ENCODE results near the gene SMOC2.
"Not testable (repeated sequence)": the region's sequence is repeated elsewhere in the genome, so short reads cannot be mapped to it uniquely, and the experiment has no call there.

SMOC2 gene

DNA sequence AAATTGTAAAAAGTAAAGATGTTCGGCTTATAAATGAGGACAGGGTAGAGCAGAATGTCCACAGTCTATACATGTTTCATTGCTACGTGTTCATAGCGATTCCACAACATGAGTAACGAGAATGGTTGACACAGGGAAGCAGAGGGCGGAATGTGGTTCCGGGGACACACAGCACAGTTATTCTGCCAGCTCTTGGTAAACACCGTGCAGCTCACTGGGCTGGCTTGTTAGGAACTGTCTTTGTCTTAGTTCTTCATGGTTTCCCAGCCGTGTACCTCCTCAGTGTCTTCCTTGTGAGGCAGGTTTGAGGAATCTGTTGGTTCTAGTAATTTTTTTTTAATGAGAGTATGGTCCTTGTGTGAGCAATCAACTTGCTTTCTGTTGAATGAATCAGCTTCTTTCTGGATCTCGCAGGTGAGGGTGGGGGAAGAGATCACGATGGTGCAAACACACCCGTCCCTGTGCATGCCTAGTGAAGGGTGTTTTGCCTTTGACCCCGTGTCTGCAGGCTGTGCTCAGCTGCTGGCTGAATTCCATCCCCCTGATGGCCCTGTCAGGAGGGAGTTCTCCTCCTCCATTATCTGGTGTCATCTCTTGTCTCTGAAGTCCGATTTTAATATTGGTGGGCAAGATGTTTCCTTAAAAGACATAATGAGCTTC, 168.2 kb downstream of the SMOC2 start:
- no peak for DNase-seq

DNA sequence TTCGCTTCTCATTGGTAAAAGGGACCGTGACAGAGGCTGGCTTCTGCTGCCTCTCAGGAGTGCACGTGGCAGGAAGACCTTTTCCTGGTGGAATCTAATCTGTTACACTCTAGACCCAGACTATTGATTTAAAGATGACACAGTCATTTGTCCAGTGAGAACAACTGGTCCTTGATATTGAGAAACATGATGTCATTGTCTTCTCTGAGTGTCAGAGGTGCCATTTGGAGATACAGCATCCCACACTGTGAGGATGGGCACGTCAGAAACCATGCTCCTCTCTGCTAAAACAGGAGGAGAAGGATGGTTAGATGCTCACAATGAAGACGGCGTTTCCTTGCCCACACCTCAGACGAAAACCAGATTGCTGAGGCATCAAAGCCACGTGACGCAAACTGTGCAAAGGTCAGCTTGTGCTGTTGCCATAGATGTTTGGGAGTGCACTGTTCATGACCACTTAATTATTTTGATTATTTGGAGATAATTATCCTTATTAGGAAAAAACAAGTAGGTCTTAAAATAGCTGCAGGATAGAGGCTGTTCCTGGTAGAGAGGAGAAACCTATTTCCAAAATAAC, 169.0 kb downstream of the SMOC2 start:
- no peak for DNase-seq

DNA sequence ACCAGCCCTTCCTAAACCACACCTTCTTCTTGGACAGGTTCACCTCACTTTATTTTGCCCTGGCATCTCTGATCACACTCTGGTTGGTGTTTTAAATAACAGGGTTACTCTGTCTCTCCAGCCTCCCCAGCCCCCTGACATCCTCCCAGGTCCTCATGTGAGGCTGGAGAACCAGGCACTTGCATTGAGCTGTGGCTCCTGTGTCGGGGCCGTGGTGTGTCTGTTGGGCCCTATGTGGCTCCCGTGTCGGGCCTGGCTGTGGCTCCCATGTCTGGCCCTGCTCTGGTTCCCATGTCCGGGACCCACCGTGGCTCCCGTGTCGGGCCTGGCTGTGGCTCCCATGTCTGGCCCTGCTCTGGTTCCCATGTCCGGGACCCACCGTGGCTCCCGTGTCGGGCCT, 170.0 kb downstream of the SMOC2 start:
- DNase-seq = not testable (repeated sequence)

DNA sequence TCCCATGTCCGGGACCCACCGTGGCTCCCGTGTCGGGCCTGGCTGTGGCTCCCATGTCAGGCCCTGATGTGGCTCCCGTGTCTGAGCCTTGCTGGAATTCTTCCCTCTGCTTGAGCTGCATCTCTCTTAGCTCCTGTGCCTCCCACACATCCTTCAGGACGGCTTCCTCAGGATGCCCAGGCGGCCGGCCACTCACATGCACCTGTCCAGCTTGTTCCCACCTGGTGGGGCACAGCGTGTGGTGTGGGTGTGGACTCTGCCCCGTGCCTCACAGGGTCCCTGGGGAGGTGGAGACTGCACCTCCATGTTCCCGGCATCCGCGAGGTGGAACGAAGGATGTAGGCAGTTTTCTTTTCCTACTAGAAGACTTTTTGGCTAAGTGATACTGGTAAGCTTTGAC, 170.7 kb downstream of the SMOC2 start:
- DNase-seq = no peak

DNA sequence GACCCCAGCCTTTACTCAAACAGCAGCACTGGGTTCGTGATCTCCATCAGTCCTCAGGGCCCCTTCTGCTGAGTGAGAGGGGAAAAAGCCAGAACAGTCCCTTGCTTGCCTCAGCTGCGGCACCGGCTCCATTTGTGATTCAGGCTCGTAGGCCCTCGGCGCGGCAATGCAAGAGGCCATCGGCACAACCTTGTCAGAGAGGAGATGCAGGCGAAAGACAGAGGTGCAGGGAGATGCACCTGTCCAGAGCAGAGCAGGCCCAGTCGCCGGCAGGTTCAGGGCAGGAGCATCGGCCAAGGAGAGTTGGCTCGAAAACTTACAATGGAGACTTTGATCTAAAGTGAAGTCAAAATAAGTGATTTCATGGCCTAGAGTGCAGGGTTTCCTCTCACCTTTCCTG, 171.6 kb downstream of the SMOC2 start:
- no peak for DNase-seq

DNA sequence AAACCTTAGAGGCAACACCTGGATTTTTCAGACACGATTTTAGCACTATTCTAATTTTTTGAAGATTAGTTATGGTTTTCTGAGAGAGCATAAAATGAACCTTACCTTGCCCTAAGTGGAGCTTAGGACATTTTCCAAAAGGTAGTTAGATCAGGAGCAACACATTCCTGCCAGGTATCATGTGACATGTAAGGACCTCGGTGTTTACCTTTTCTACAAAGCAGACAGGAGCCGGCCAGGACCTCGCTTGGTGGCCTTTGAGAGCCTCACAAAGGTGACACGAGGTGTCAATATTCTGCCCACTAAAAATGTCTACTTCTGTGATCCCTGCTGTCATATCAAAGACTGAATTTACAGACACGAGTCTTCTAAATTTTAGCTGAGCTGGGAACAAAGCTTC, 174.9 kb downstream of the SMOC2 start:
- DNase-seq = no peak

DNA sequence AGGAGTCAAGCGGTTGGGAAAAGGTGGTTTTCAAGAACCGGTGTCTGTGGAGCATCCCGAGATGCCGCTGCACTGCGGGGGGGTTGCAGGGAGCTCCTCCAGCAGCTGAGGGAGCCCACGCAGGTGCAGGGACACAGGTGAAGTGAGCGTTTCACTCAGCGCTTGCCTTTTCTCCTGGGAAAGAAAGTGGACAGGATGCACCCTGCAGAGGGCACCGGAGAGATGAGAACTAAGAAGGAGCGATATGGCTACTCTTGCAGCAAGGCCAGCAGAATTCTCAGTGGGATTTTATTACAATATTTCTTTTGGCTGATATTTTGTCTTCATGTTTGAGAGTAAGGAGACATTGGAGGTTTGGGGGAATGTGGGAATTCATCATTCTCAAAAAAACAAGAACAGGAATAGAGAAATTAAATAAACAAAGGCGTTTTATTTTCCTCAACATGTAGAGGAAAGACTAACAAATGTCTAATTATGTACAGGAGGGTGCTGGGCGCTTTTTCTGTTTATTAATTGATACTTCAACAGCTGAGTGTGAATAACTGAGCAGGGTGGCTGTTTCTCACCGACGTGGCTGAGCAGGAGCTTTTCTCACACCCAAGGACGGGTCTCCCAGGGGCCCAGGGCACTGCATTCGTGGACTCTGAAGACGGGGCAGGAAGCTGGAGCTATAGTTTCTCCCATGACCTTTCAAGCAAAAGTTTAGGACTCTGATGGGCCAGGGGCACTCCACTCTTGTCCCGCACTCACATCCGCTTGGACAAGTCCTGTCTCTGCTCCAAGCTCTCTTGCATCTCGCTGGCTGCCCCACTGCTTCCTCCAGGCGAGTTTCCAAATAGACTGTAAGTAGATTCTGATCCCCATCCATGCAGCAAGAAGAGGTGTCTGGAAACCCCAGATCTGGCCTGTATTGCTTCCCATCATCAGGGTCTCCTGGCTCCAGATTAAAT, 176.1 kb downstream of the SMOC2 start:
- no peak for DNase-seq

DNA sequence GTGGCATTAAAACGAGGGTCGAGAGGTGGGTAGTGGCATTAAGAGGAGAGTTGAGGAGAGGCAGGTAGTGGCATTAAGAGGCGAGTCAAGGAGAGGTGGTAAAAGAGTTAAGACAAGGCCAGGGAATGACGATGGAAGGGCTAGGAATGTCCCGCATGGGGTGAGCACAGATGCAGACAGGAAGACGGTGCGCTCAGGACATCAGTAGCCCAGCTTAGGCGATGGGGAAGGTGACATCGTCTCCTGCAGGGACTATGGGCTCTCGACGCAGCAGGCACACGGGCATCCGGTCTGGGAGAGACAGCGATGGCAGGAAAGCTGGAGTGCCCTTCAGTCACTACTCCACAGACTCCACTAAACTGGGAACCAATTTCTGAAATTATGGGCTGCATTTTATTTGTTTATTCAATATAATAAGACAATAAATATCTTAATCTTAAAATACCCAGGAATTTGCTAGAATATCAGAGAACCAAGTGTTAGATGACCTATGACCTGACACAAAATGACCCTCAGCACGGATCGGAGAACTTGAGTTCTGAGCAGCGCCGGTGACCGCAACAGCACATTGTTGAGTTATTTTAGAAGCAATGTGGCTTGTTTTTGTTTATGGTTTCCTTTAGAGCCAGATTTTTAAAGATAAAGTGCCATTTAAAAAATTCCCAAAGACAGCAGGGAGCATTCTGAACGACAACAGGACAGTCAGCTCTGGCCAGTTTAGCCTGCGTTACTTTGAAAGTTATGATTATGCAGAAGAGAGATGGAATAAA, 177.7 kb downstream of the SMOC2 start:
- no peak for DNase-seq

DNA sequence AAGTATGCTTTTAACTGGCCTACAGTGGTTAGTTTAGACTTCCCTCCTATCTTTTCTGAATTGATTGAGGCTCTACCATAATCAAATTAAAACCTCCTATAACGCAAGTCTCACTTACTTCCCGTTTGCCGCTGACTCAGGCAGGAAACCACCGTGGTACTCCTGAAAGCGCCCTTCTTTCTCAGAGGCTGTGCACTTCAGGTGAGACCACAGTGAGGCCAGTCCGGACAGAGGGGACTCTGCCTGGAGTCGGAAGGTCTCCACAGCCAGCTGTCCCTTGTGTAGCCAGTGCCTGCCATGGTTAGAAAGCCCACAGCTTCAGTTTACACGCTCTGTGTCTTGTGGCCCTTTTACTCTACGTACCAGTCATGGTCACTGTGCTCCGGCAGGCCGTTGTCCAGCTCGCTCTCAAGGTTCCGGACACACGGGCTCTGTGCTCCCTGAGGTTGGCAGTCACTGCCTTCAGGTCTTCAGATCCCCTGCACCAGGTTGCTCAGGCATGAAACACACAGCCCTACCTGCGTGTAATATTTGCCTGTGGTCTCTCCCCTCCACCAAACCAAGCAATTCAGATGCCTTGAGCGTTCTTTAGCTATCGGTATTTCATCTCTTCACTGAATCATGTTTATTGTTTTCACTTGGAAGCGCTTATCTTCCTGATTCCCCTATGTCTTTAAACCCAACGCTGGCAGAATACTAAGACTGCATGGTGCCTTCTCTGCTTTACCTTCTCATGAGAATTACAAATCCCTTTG, 178.8 kb downstream of the SMOC2 start:
- DNase-seq = no peak

DNA sequence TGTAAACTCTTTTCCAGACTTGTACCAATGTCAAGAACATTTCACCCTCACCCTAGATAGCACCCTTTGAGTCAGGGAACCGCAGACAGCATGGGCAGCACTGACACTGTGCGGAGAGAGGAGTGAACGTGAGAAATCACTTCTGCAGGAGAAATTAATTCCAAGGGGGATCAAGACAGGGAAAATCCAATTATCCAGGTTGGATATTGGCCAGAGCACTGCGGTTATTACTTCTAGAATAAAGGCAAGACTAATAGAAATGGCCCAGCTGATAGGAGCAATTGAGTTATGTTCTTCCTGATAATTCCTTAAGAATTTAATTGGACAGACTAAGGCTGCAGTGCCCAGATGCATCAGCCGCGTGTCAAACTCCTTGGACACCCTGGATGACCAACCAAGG, 179.6 kb downstream of the SMOC2 start:
- DNase-seq = no peak

DNA sequence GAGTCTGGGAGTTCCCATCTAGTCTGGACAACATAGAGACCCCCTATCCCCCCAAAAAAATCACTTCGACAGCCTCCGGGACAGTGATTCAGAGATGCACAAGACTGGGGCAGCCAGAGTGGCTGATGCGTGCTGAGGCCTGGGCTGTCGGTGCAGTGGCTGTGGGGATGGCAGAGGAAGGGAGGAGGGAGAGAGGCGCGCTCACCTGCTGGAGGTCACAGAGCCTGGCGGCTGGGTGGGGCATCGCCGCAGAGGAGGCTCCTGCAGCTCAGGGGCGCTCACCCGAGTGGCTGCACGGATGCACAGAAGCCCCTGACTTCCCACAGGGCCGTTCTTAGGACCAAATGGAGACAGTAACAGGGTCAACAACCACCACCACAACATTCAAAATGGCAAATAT, 182.8 kb downstream of the SMOC2 start:
- DNase-seq = no peak

DNA sequence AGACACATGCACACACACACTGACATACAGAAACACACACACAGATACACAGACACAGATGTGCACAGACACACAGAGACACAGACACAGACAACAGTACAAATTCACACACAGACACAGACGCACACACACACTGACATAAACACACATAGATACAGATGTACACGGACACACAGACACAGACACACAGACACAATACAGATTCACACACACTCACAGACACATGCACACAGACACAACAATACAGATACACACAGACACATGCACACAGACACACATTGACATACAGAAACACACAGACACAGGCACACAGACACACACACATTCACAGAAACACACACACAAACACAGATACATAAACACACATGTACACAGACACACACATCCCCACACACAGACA, 183.6 kb downstream of the SMOC2 start:
- DNase-seq = no peak

DNA sequence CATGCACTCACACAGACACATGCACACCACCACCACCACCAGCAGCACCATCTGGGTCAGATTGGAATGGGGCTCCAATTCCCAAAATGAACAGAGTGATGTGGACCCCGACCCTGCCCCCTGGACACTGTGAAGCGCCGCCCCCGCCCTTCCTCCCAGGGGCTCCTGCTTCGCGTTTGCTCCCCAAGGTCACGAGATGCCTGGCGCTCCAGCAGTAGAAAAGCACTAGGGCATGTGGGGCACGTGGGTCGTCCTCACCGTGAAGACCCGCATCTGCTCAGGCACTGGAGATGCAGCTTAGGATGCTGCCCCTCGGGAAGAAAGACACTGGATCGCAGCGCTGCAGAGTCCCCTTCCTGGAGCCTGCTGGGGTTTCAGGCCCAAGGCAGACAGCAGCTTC, 184.0 kb downstream of the SMOC2 start:
- no peak for DNase-seq

DNA sequence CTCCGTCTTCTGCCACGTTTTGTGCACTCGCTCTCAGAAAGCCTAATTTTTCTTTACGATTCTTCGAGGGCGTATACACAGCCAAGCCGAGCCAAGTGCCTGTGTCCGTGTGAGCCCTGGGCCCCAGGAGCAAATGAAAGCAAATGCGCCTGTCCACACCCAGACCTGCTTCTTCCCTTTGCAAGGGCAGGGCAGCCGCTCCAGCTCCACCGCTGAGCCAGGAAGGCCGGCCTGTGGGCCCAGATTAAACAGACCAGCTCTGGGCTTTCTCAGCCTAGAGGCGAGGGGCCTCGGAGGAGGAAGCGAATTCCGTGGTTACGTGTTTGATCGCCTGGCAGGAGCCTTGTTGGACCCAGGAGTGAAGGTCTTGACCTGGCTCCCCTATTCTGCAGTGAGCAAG, 184.6 kb downstream of the SMOC2 start:
- DNase-seq = no peak

DNA sequence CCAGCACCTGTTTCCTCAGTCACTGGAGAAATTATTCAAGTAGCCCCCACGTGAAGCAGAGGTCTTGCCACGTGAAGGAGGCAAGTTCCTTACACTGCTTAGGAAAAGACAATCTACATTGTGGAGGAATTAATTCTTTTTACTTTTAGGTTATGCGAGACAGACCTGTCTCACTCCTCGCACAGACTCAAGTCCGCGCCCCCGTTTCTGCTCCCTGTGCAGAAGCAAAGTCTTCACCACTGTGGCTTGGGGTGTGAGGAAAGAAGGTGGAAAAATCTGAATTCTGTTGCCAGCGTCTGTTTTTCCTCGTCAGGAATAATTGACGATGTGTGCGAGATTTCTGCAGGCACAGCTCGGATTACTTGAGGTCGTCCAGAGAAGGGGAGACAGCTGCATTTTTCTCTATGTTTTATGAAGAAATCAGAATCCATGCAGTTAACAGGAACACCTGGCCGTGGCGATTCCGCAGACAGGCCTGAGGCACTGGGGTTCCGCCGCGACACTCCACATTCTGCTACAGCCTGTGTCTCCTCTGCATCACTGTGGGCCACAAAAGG, 185.1 kb downstream of the SMOC2 start:
- DNase-seq = no peak

DNA sequence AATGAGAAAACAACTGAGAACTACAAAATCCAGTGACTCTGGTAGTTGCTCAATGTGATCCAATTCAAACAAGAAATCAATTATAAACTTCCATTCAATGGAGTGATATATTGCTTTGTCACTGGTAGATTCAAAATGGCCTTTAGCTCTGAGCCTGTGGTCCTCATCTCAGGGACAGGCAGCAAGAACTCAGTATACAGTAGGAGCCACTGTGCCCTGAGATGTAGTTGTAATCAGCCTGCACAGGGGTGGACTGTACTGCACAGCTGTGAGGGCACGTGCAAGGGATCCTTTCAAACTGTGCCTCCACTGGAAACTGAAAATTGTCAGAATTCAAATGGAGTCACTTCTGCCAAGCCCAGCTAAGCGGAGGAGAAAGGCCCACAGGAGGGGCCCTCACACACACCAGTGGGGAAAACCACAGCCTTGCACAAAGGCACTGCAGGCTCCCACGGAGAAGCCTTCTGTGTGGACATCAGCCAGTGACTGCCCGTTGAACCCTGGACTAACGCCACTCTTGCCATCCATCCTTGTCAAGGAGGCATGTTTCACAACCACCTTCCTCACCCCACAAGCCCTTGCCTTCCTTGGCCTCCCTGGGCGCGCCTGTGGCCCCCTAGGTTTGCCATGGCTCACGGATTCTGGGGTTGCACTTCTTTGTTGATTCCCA, 186.7 kb downstream of the SMOC2 start:
- DNase-seq = no peak

DNA sequence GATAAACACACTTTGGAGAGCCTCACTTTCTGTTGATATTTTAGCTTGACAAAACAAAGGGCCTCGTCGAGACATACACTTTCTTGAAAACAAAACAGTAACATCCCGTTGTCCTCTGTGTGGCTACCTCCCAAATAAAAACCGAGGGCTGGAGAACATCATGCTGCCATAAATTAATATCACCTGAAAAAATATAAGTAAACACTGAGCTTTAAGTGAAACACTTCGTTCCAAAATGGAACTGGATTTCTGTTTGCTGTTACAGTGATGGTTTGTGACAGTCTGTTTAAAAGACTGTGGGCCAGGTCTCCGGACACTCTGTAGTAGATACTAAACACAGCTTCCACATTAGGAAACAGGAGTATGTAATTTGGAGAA, 187.2 kb downstream of the SMOC2 start:
- no peak for DNase-seq

DNA sequence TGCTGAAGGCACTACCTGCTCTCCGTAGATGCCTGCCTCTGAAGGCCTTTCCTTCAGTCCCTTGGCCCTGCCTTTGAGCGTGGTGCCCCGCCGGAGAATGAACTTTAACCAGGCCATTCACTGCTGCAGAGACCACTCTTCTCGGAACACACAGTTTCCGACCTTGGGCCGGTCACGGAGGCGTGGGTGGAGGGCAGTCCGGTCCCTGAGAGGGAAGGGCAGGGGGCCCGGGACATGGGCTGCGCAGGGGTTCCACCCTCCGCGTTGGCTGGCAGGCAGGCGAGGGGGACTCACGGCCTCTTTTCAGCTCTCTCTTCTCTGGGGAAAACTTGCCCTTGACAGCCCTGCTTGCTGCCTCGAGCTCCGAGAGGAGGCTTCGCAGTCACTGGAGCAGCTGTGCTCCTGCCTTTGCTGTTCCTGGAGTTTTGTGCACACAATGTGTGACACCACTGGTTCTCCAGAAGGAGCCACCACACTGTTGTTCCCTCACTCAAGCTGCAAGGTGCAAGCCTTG, 187.8 kb downstream of the SMOC2 start:
- DNase-seq = no peak

DNA sequence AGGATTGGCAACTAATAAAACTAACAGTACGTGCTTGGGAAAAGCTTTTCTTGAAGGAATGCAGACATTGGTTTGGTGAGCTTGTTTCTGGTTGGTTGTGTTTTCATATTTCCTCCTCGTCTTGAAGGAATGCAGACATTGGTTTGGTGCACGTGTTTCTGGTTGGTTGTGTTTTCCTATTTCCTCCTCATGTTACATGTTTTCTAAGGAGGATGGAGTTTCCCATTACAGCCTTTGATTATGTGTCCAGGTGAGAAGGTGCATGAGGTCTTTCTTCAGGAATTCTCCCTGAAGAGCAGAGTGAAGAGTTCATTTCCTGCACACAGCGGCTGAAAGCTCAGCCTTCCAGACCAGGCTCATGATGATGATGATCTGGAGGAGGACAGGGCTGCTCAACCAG, 190.6 kb downstream of the SMOC2 start:
- DNase-seq = no peak

DNA sequence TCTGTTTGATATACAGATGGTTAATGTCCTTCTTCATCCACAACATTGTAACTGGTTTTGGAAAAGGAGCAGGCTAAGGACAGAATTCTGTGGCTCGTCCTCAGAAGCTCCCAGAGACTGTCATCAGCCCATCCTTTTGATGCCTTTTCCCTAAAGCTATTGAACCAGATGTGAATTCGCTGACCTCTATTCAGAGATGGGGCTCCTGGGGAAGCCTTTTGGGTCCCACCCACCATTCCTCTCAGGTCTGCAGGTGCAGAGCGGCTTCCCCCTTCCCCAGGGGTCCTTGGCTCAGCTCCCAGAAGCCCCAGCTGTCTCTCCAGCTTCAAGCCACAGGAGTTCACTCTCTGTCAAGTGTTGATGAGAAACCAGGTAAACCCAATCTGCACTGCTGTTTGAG, 191.7 kb downstream of the SMOC2 start:
- DNase-seq = no peak

DNA sequence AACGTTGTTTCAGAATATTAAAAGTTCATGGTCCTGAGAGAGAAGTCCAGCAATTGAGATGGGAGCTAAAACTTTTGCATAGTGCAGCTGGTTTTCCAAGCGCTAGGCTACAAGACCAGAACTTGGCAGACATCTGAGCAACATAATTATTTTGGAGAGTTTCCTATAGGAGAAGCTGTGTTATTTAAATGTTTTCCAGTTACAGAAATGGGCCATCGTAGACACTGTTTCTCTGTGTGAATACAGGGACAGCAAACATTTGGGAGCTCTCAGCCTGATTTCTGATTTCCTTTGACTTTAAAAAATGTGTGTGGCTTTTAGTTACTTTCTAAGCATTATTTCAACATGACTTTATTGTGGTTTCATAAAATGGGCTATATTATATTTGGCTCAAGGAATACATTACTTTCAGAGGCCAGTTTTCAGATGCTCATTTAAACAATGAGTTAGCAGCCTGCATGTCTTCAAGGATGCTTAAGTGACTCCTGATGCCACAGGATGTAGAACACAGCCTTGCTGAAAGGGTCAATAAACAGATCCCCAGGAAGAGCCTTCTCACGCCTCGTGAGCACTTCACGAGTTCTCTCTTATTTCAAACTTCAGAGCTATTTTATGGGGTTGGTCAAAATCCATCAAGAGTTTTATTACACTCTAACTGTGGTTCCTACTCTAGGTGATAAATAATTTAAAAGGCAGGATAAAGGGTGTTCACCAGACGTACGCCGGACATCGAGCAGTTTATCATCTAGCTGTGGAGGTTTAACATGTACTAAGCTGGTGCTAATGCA, 193.8 kb downstream of the SMOC2 start:
- DNase-seq = no peak
